KOPT-K1 (cell line): ENCODE data around the gene CARD8.

Source experiments
- H3K27ac ChIP-seq: fragments of 200-600 bp; sonication (generic); 2 replicates; pipeline ENCODE4 v1.5.1; 2016; ENCODE audit warnings: antibody characterized with exemption, mild to moderate bottlenecking, low read depth, low read length; ENCODE audit not compliant: poor library complexity, severe bottlenecking
- H3K36me3 ChIP-seq: fragments of 200-600 bp; sonication (generic); 2 replicates; pipeline ENCODE4 v1.5.1; 2017; ENCODE audit warnings: antibody characterized with exemption, mild to moderate bottlenecking, low read length, moderate library complexity; ENCODE audit not compliant: insufficient read depth
- H3K9me3 ChIP-seq: fragments of 200-600 bp; sonication (generic); 2 replicates; pipeline ENCODE4 v1.5.1; 2017; ENCODE audit warnings: antibody characterized with exemption, low read length, mild to moderate bottlenecking; ENCODE audit not compliant: insufficient read depth, poor library complexity, severe bottlenecking

CARD8 gene

DNA sequence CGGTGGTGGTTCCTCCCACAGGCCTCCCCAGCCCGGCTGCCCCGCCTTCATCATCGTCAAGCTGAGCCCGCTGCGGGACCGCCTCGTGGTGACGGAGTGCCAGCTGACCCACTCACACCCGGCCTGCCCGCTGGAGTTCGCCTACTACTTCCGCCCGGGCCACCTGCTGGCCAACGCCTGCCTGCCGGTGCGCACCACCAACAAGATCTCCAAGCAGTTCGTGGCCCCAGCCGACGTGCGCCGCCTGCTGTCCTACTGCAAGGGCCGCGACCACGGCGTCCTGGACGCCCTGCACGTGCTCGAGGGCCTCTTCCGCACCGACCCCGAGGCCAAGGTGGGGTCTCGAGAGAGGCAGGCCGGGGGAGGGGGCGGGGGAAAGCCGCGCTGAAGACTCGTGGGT lies 73.3 kb downstream of the CARD8 start:
- Histone ChIP-seq H3K27ac (no peak overlapping the region), H3K36me3 (peaks cover 33% of the 10 kb centered on the region), H3K9me3 (peaks cover 14% of the 10 kb centered on the region)

DNA sequence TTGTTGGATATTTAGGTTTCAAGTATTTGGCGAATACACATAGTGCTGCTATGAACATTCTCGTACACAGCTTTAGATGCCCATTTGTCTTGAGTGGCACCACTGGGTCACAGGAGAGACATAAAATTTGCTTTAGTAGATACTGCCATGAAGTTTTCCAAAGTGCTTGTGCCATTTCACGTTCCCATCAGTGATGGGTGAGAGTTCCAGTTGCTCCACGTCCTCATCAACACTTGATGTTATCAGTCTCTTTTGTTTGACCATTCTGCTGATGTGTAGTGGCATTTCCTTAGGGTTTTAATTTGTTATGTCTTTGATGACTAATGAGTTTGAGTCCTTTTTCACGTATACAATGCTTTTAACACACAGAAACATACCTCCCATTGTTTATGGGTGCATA lies 74.2 kb downstream of the CARD8 start:
- Histone ChIP-seq H3K9me3 (peaks cover 14% of the 10 kb centered on the region), H3K36me3 (peaks cover 33% of the 10 kb centered on the region), H3K27ac (no peak overlapping the region)

DNA sequence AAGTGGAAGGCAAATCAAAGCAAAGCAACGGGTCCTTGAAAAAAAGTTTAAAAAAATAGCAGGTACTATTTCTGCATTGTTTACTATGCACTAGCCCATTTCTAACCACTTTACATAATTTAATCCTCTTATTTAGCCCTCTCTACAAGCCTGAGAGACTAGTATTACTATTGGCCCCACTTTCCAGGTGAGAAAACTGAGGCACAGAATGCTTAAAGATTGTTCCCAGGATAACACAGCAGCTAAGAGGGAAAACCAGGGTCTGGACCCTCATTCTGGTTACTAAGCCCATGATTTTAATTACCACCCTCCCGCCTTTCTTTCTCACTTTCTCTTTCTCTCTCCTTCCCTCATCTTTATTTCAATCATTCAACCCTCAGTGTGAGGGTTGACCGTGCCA lies 79.5 kb downstream of the CARD8 start:
- Histone ChIP-seq H3K36me3 (peaks cover 22% of the 10 kb centered on the region), H3K27ac (no peak overlapping the region), H3K9me3 (peaks cover 4% of the 10 kb centered on the region)

DNA sequence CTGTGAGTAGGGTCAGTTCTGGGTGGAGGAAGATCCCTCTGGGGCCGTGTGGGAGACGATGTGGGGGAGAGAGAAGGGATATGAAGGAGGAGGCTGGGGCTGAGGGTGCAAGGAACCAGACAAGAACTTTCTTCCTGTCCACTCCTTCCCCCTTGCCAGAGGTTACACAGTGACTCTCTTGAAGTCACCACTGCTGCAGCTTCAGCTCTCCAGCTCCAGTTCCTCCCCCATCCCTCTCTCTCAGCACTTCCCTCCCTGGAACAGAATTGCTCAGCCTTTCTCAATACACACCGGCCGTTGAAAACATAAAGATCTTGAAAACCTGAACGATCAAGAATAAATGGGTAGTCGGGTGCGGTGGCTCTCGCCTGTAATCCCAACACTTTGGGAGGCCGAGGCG lies 80.1 kb downstream of the CARD8 start:
- Histone ChIP-seq H3K36me3 (peaks cover 19% of the 10 kb centered on the region), H3K27ac (no peak overlapping the region), H3K9me3 (no peaks in the 10 kb centered on the region)

DNA sequence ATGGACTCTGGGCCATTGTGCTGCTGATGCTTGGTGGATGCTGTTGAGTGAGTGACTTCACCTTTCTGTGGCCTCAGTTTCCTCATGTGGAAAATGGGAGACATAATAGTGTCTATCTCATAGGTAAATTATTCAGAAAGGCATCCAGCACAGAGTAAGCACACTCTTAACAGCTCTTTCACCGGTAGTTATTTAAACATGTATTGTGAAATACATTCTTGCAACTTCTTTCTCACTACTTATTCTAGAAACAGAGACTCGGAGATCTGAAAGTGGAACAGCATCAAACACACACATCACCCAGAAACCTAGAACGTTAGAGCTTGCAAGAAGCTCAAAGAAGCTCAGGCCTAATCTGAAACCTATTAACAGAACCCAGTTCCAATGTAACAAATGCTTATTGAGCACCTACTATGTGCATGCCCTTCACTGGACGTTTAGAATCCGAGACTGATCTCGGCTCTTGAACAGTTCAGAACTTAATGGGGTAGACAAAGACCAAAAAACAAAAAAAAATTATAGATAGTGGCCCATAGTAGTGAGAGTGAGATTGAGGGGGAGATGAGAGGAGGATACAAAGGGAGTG lies 81.2 kb downstream of the CARD8 start:
- peaks cover 18% of the 10 kb centered on the region for H3K36me3 ChIP-seq
- no peak overlapping the region for H3K27ac ChIP-seq
- H3K9me3 ChIP-seq: no peaks in the 10 kb centered on the region

DNA sequence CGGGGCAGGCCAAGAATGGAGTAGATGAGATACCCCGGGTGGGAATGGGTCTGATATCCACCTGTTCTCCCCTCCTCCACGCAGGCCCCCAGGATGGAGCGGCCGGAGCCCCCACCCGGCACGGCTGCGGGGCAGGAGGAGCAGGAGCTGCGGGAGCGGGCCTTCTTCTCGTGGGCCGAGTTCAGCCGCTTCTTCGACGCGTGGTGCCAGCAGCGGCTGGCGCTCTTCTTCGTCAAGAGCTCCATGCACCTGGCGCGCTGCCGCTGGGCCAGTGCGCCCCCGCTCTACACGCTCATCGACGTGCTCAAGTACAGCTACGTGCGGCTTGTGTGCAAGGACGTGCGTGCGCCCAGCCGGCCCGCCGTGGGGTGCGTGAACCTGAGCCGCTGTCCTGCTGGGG lies 84.0 kb downstream of the CARD8 start:
- no peak overlapping the region for H3K27ac ChIP-seq
- no peaks in the 10 kb centered on the region for H3K9me3 ChIP-seq
- H3K36me3 ChIP-seq: peaks cover 21% of the 10 kb centered on the region

DNA sequence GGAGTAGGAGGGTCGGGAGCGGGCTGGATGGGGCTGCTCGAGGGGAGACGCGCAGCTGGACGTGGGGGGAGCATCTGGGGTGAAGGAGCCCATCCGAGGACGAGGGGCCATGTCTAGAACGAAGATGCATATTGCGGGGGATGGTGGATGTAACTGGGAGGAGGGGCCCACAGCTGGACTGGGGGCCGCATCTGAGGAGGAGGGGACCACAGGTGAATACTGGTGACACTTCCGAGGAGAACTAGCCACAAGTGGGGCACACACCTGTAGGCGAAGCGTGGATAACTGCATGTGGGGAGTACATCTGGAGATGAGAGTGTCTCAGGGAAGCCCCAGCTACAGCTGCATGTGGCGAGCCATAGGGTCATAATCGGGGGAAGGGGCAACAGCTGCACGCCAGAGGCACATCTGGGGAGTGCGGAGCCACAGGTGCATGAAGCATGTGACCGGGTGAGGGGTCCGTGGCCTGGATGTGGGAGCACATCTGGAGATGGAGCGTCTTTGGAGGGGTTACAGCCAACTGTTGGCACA lies 84.8 kb downstream of the CARD8 start:
- H3K27ac ChIP-seq: peak overlapping the region; percentile 97
- H3K36me3 ChIP-seq: peaks cover 25% of the 10 kb centered on the region
- no peaks in the 10 kb centered on the region for H3K9me3 ChIP-seq

DNA sequence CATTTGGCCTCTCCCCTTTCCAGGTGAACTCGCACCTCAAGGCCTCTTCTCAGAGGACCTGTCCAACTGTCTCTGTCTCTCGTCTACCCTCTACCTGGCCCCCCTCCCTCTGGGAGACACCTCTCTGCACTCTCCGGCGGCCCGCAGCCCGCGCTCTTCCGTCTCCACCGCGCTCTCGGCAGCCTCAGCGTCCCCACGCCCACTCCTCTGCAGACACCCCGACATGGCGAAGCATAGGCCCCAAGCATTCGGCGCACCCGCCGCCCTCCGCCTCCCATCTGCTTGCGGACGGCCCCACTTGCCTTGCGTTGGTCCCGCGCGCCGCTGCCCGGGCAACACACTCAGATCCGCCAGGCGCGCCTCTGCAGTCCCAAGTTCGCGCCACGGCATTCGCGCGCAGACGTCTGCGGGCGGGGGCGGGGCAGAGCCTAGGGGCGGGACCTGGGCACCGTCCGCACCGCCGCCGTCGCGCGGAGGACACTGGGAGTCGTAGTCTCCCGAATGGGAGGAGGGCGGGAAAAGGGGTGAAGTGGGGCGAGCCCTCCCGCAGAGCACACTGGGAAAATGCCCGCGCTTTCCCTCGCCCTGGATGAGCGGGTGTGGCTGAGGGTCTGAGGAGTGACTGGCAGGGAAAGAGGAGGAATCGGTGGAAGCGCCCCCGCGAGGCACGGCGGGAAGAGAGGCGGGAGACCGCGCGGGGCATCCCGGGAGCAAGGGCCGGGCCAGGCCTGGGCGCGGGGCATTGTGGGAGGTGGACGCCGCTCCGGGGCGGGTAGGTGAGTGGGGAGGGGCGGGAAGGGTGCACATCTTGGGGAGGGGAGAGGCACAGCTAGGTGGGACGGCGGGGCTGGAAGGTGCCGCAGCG lies 85.5 kb downstream of the CARD8 start, which contains the start of the genes LIG1 and ZSWIM9:
TSS of gene LIG1 (minus strand) at position 406 of the 865 bp plus-strand sequence. CDS start 4,778 bp downstream, outside the sequence.
TSS of gene ZSWIM9 (plus strand) at position 742 of the 865 bp plus-strand sequence. CDS start 1,123 bp downstream, outside the sequence.
- peaks cover 32% of the 10 kb centered on the region for H3K36me3 ChIP-seq
- no peaks in the 10 kb centered on the region for H3K9me3 ChIP-seq
- peak within 1 kb of the TSS; percentile 97 for H3K27ac ChIP-seq

DNA sequence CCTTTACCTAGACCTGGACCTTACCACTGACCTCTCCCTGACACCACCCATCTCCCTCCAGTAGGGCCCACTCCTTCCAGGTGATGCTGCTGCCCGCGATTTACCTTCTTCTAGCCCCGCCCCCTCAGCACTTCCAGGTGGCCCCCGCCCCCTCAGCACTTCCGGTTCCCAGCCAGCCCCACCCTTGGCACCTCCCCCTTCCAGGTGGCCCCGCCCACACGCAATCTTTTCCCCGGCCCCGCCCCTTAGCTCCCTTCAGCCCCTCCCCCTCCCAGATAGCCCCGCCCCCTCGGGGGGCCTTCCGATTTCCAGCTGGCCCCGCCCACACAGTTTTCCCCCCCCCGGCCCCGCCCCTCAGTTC lies 86.2 kb downstream of the CARD8 start:
- Histone ChIP-seq H3K9me3 (no peaks in the 10 kb centered on the region), H3K27ac (peak overlapping the region; percentile 97), H3K36me3 (peaks cover 37% of the 10 kb centered on the region)

DNA sequence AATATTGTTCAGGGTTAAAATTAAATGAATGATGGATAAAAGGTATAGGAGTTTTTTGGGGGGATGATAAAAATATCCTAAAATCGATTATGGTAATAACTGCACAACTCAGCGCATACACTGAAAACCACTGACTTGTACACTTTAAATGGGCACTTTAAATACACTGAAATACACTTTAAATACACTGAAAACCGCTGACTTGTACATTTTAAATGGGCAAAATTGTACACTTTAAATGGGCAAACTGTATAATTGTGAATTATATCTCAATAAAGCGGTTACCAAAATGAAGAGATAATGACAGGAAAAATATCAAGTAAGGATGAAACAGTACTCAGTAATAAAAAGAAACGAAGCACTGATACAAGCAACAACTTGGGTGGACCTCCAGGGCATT lies 87.0 kb downstream of the CARD8 start:
- no peaks in the 10 kb centered on the region for H3K9me3 ChIP-seq
- H3K27ac ChIP-seq: no peak overlapping the region

DNA sequence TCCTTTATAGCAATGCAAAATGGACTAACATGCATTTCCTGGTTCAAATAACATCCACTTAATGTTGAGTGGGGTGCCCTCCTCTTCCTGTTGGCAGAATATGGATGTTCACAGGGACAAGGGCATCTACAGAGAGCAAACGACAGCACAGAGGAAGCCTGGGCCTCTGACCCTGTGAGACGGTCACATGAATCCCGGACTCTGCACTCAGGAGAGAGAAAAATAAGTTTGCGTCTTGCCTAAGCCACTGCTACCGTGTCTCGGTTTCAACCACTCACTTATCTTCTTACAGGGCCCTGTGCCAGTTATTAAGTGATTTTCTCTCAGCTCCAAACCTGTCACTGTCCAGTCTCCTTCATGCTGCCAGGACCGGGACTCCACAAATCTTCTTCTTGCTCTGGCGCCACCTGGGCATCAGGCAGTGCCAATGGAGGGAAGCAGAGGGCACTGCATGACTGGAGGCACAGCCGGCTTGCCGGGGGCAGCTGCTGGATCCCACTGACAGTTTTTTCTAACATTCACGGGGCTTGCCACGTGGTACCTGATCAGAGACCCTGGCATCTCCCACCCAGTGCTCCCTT lies 97.4 kb downstream of the CARD8 start:
- Histone ChIP-seq H3K36me3 (peaks cover 97% of the 10 kb centered on the region), H3K27ac (no peak overlapping the region)

More for the DNA sequence above, 87.0 kb downstream of the CARD8 start:
- H3K36me3 ChIP-seq: peaks cover 37% of the 10 kb centered on the region

More for the DNA sequence above, 97.4 kb downstream of the CARD8 start:
- no peaks in the 10 kb centered on the region for H3K9me3 ChIP-seq
